Measurements from ENCODE around the gene IL10RB. TPM values are rescaled to one million over a fixed set of nuclear protein-coding genes. Genes with fewer than 3 reads are reported as not detected.
A peak's percentile ranks its signal among the peaks of the same experiment; 100 is the strongest.

The IL10RB gene
- total RNA-seq, 4 donors from 2014 or later: 17.5 to 27.3 (median 21.3) TPM

DNA sequence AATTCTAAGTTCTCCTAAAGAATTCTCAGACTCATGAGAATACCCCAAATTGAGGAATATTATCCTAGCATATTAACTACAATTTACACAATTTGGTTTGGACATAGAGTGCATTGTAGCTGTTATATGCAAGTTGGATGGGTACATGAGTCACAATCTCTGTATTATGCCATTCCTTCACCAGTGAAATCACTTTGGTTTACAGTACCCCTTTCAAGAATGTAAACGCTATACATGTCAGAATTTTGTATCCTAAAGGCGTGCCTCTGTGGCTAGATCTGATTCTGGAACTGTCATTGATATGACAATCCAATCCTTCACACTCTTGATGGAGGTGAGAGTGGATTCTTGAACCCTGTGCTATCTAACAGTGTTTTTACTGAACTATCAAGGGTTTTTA, 6.7 kb upstream of the IL10RB start:
- no peak for DNase-seq (ENCODE audit: low spot score in 2 of 2)
- peaks cover 0 to 5% (median 0%) of the 10 kb centered on the region in 4 donors for H3K9me3 ChIP-seq
- H3K4me3 ChIP-seq: no peak overlapping the region
- peak overlapping the region in 2 of 4 donors; percentile 5 to 45 for H3K27ac ChIP-seq
- TF ChIP-seq POLR2A (IDR thresholded peaks at IDR 0.05) (no peak), EP300 (IDR thresholded peaks at IDR 0.05) (no peak)
- TF ChIP-seq, protein P1, sequence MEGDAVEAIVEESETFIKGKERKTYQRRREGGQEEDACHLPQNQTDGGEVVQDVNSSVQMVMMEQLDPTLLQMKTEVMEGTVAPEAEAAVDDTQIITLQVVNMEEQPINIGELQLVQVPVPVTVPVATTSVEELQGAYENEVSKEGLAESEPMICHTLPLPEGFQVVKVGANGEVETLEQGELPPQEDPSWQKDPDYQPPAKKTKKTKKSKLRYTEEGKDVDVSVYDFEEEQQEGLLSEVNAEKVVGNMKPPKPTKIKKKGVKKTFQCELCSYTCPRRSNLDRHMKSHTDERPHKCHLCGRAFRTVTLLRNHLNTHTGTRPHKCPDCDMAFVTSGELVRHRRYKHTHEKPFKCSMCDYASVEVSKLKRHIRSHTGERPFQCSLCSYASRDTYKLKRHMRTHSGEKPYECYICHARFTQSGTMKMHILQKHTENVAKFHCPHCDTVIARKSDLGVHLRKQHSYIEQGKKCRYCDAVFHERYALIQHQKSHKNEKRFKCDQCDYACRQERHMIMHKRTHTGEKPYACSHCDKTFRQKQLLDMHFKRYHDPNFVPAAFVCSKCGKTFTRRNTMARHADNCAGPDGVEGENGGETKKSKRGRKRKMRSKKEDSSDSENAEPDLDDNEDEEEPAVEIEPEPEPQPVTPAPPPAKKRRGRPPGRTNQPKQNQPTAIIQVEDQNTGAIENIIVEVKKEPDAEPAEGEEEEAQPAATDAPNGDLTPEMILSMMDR (IDR thresholded peaks at IDR 0.05): no peak
- peaks cover 0 to 12% (median 3%) of the 10 kb centered on the region in 4 donors for H3K4me1 ChIP-seq
- WGBS, 2 donors: 41 to 52% methylated on average over 2 of the region's 2 CpGs
- H3K27me3 ChIP-seq: no peaks in the 10 kb centered on the region
- peaks cover 0 to 83% (median 7%) of the 10 kb centered on the region in 3 donors for H3K36me3 ChIP-seq

DNA sequence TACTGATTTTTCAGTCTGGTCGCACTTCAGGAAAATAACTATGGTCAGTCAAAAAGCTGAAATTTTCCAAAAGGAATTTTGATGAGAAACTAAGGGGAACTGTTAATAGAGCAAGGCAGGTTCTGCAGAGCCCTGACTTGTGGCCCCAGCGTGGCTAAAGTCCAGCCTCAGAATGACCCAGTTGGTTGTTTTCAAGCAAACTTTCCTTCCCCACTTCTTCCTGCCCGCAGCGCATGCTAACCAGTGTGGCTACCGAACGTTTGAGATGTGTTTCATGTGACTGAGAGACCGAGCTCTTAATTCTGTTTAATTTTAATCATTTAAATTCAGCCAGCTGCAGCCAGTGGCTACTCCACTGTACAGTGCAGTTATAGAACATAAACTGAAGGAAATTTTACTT, 6.2 kb upstream of the IL10RB start:
- 44 to 46% methylated on average over 7 of the region's 7 CpGs for WGBS, 2 donors

DNA sequence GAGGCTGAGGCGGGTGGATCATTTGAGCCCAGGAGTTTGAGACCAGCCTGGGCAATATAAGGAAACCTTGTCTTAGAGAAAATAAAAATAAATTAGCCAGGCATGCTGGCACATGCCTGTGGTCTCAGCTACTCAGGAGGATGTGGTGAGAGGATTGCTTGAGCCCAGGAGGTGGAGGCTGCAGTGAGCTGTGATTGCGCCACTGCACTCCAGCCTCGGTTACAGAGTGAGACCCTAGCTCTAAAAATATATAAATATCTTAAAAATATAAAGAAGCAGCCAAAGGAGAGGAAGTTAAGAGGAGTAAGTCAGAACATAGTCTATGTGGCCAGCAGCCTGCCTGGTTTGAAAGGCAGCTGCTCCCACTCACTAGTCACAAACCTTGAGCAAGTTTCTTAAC, 4.5 kb upstream of the IL10RB start:
- H3K4me3 ChIP-seq: no peak overlapping the region
- H3K27me3 ChIP-seq: no peaks in the 10 kb centered on the region
- peak; percentile 30 to 62 for TF ChIP-seq EP300 (IDR thresholded peaks at IDR 0.05)
- TF ChIP-seq POLR2A (IDR thresholded peaks at IDR 0.05): no peak
- H3K27ac ChIP-seq: peak overlapping the region in 1 of 4 donors; percentile 52
- peaks cover 0 to 61% (median 7%) of the 10 kb centered on the region in 3 donors for H3K36me3 ChIP-seq
- DNase-seq (ENCODE audit: low spot score in 2 of 2): peak in 1 of 2 donors; percentile 23
- H3K9me3 ChIP-seq: peaks cover 0 to 5% (median 0%) of the 10 kb centered on the region in 4 donors
- peaks cover 0 to 22% (median 8%) of the 10 kb centered on the region in 4 donors for H3K4me1 ChIP-seq
- 74 to 84% methylated on average over 3 of the region's 3 CpGs for WGBS, 2 donors

More for the DNA sequence above, 6.2 kb upstream of the IL10RB start:
- no peak overlapping the region for H3K4me3 ChIP-seq
- H3K9me3 ChIP-seq: peaks cover 0 to 5% (median 0%) of the 10 kb centered on the region in 4 donors
- TF ChIP-seq EP300 (IDR thresholded peaks at IDR 0.05): peak in 1 of 2 donors; percentile 12
- TF ChIP-seq, protein P1 (IDR thresholded peaks at IDR 0.05): no peak
- TF ChIP-seq POLR2A (IDR thresholded peaks at IDR 0.05): no peak
- no peaks in the 10 kb centered on the region for H3K27me3 ChIP-seq
- DNase-seq (ENCODE audit: low spot score in 2 of 2): no peak
- H3K36me3 ChIP-seq: peaks cover 0 to 77% (median 7%) of the 10 kb centered on the region in 3 donors
- H3K27ac ChIP-seq: peak overlapping the region in 2 of 4 donors; percentile 5 to 45
- peaks cover 0 to 12% (median 3%) of the 10 kb centered on the region in 4 donors for H3K4me1 ChIP-seq

DNA sequence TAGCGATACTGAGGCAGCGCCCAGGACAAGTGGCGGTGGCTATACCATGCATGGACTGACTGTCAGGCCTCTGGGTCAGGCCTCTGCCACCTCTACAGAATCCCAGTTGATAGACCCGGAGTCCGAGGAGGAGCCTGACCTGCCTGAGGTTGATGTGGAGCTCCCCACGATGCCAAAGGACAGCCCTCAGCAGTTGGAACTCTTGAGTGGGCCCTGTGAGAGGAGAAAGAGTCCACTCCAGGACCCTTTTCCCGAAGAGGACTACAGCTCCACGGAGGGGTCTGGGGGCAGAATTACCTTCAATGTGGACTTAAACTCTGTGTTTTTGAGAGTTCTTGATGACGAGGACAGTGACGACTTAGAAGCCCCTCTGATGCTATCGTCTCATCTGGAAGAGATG, 3.2 kb upstream of the IL10RB start:
- 96% methylated on average over 11 of the region's 11 CpGs for WGBS, 2 donors
- Histone ChIP-seq H3K4me3 (no peak overlapping the region), H3K27me3 (no peaks in the 10 kb centered on the region), H3K36me3 (peaks cover 0 to 48% (median 0%) of the 10 kb centered on the region in 3 donors), H3K4me1 (peaks cover 0 to 33% (median 9%) of the 10 kb centered on the region in 4 donors), H3K9me3 (peaks cover 0 to 3% (median 0%) of the 10 kb centered on the region in 4 donors), H3K27ac (no peak overlapping the region)
- TF ChIP-seq, protein P1 (IDR thresholded peaks at IDR 0.05): no peak
- no peak for TF ChIP-seq EP300 (IDR thresholded peaks at IDR 0.05)
- no peak for TF ChIP-seq POLR2A (IDR thresholded peaks at IDR 0.05)
- DNase-seq (ENCODE audit: low spot score in 2 of 2): no peak

DNA sequence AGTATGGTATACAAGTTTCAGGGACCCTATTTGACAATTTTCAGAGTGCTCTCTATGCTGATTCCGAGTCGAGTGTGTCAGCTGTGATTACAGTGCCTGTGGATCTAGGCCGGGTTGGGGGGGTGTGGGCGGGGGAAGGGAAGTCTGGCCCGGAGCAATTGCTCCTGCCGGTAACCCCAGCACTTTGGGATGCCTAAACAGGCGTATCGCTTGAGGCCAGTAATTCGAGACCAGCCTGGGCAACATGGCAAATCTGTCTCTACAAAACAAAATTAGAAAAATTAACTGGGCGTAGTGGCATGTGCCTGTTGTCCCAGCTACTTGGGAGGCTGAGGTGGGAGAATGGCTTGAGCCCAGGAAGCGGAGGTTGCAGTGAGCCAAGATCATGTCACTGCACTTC, 1.6 kb upstream of the IL10RB start:
- 80 to 86% methylated on average over 11 of the region's 11 CpGs for WGBS, 2 donors
- no peak overlapping the region for H3K4me3 ChIP-seq
- no peak for DNase-seq (ENCODE audit: low spot score in 2 of 2)

More for the DNA sequence above, 1.6 kb upstream of the IL10RB start:
- Histone ChIP-seq H3K27ac (peak overlapping the region in 2 of 4 donors; percentile 85 to 90), H3K4me1 (peaks cover 0 to 40% (median 8%) of the 10 kb centered on the region in 4 donors), H3K9me3 (no peaks in the 10 kb centered on the region), H3K36me3 (peaks cover 0 to 48% (median 3%) of the 10 kb centered on the region in 3 donors), H3K27me3 (no peaks in the 10 kb centered on the region)
- TF ChIP-seq POLR2A (IDR thresholded peaks at IDR 0.05) (no peak), EP300 (IDR thresholded peaks at IDR 0.05) (no peak)
- TF ChIP-seq, protein P1 (IDR thresholded peaks at IDR 0.05): no peak
